Measurements from ENCODE around the gene TTC7B.

Gene TTC7B

GRCh38 chr14:90614696-90615516 is 201.3 kb downstream of the TTC7B start:
- no peak overlapping the region for H3K9ac ChIP-seq
- H2AFZ ChIP-seq: peak overlapping the region; percentile 62

GRCh38 chr14:90613997-90614396 is 202.2 kb downstream of the TTC7B start:
- no peak overlapping the region for H3K9ac ChIP-seq

More at GRCh38 chr14:90614696-90615516, 201.3 kb downstream of the TTC7B start:
- H3K4me3 ChIP-seq (ENCODE audit: low read depth, low read length): no peak overlapping the region
- no peaks in the 10 kb centered on the region for H3K36me3 ChIP-seq (ENCODE audit: control insufficient read depth, insufficient read depth, low read length)
- H3K4me2 ChIP-seq (ENCODE audit: low read length): no peak overlapping the region
- H3K79me2 ChIP-seq: no peaks in the 10 kb centered on the region
- H3K9me3 ChIP-seq (ENCODE audit: control insufficient read depth, low read length): no peaks in the 10 kb centered on the region
- no peaks in the 10 kb centered on the region for H3K27me3 ChIP-seq (ENCODE audit: control insufficient read depth, insufficient read depth, low read length)
- peaks cover 34% of the 10 kb centered on the region for H3K4me1 ChIP-seq
- H3K27ac ChIP-seq: peak overlapping the region; percentile 38
- TF ChIP-seq CTCF (IDR thresholded peaks at IDR 0.05): no peak

DNA sequence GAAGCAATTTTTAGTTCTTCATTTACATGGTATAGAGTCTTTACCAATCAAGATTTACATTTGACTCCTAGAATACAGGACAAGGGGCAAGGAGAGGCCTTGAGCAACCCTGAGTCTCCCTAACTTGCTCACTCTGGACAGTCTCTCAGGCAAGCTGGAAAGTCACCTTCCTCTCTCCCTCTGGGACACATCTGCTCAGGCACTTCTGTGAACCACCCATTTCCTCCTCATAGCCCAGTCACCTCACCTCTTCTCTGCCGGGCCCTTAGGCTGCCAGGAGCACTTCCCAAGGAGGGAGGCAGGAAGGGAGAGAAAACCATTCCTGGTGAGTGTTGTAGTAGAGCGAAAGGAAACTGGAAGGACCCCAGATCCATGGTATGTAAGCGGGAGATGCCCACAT is 202.8 kb downstream of the TTC7B start:
- Histone ChIP-seq H3K79me2 (no peaks in the 10 kb centered on the region), H3K27ac (peak overlapping the region; percentile 2), H3K27me3 (ENCODE audit: control insufficient read depth, insufficient read depth, low read length) (no peaks in the 10 kb centered on the region), H3K9ac (no peak overlapping the region), H3K4me1 (peaks cover 34% of the 10 kb centered on the region), H3K36me3 (ENCODE audit: control insufficient read depth, insufficient read depth, low read length) (no peaks in the 10 kb centered on the region), H2AFZ (no peak overlapping the region), H3K4me2 (ENCODE audit: low read length) (no peak overlapping the region), H3K9me3 (ENCODE audit: control insufficient read depth, low read length) (no peaks in the 10 kb centered on the region), H3K4me3 (ENCODE audit: low read depth, low read length) (no peak overlapping the region)
- TF ChIP-seq CTCF (IDR thresholded peaks at IDR 0.05): no peak

More at GRCh38 chr14:90613997-90614396, 202.2 kb downstream of the TTC7B start:
- no peaks in the 10 kb centered on the region for H3K36me3 ChIP-seq (ENCODE audit: control insufficient read depth, insufficient read depth, low read length)
- H3K27ac ChIP-seq: peak overlapping the region; percentile 38
- no peak for TF ChIP-seq CTCF (IDR thresholded peaks at IDR 0.05)
- H3K4me1 ChIP-seq: peaks cover 34% of the 10 kb centered on the region
- no peak overlapping the region for H2AFZ ChIP-seq
- H3K9me3 ChIP-seq (ENCODE audit: control insufficient read depth, low read length): no peaks in the 10 kb centered on the region
- H3K79me2 ChIP-seq: no peaks in the 10 kb centered on the region
- H3K4me3 ChIP-seq (ENCODE audit: low read depth, low read length): no peak overlapping the region
- H3K4me2 ChIP-seq (ENCODE audit: low read length): no peak overlapping the region
- H3K27me3 ChIP-seq (ENCODE audit: control insufficient read depth, insufficient read depth, low read length): no peaks in the 10 kb centered on the region

DNA sequence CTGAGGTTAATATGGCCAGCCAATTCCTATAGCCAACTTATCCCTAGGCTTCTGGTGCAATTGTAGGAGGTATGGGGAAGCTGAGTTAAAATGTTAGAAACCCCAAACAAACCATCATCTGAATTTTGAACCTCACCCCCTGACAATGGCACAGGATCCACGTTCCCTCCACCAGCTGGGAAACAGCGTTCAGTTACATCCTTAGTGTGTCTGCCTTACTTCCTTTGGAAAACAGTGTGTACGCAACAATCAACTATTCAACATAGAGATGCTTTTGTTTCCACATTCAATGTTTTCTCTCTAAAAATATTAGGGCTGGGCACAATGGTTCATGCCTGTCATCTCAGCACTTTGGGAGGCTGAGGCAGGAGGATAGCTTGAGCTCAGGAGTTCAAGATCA is 203.4 kb downstream of the TTC7B start:
- Histone ChIP-seq H3K27ac (peak overlapping the region; percentile 75), H3K9me3 (ENCODE audit: control insufficient read depth, low read length) (no peaks in the 10 kb centered on the region), H3K36me3 (ENCODE audit: control insufficient read depth, insufficient read depth, low read length) (no peaks in the 10 kb centered on the region), H3K27me3 (ENCODE audit: control insufficient read depth, insufficient read depth, low read length) (no peaks in the 10 kb centered on the region), H3K79me2 (no peaks in the 10 kb centered on the region), H3K9ac (no peak overlapping the region), H2AFZ (no peak overlapping the region), H3K4me3 (ENCODE audit: low read depth, low read length) (no peak overlapping the region), H3K4me1 (peaks cover 34% of the 10 kb centered on the region), H3K4me2 (ENCODE audit: low read length) (no peak overlapping the region)
- no peak for TF ChIP-seq CTCF (IDR thresholded peaks at IDR 0.05)

- H3K79me2 ChIP-seq: no peaks in the 10 kb centered on the region
- peaks cover 34% of the 10 kb centered on the region for H3K4me1 ChIP-seq
- H3K4me2 ChIP-seq (ENCODE audit: low read length): no peak overlapping the region
- no peak for TF ChIP-seq CTCF (IDR thresholded peaks at IDR 0.05)
- H3K36me3 ChIP-seq (ENCODE audit: control insufficient read depth, insufficient read depth, low read length): no peaks in the 10 kb centered on the region
- no peak overlapping the region for H3K9ac ChIP-seq
- no peak overlapping the region for H3K4me3 ChIP-seq (ENCODE audit: low read depth, low read length)
- peak overlapping the region; percentile 51 for H2AFZ ChIP-seq
- no peaks in the 10 kb centered on the region for H3K27me3 ChIP-seq (ENCODE audit: control insufficient read depth, insufficient read depth, low read length)
- H3K27ac ChIP-seq: peak overlapping the region; percentile 75
- H3K9me3 ChIP-seq (ENCODE audit: control insufficient read depth, low read length): no peaks in the 10 kb centered on the region
These were observed 204.3 kb downstream of the TTC7B start for GRCh38 chr14:90611936-90612335.

All from parathyroid adenoma (tissue), 2 donors.